GM12878 (cell line): ENCODE data around the gene CACNA1B. TPM values are rescaled to one million over a fixed set of nuclear protein-coding genes. Genes with fewer than 3 reads are reported as not detected.

Source experiments
- ATAC-seq: fragments of 200-7000 bp; cut with Tn5 transposase; 3 replicates; pipeline ENCODE4 v1.9.1; 2020; ENCODE audit warnings: mild to moderate bottlenecking, moderate library complexity
- BruUV-seq: library from RNA; stranded (reverse); fragments of 400-500 nt; replicated peaks from 2 replicates; lab custom pipeline; 2021; lab: Mats Ljungman, UMichigan
- CTCF ChIA-PET: fragments of 300-600 bp; sonication (Branson Sonifier 250); formaldehyde crosslinking; extraction: SDS; loops from one replicate; lab custom pipeline; 2021; ENCODE audit warnings: inconsistent platforms; lab: Yijun Ruan, JAX
- POLR2A ChIA-PET: fragments of 350-600 bp; formaldehyde crosslinking; extraction: SDS; loops from one replicate; lab custom pipeline; 2021; ENCODE audit warnings: inconsistent platforms; lab: Charles Lee
- RAD21 ChIA-PET: fragments of 300-600 bp; sonication (Branson Sonifier 250); formaldehyde crosslinking; loops from one replicate; lab custom pipeline; 2023; ENCODE audit warnings: antibody characterized with exemption; ENCODE audit not compliant: unreplicated experiment; lab: Charles Lee
- SMC1A ChIA-PET: fragments of 300-600 bp; sonication (Branson Sonifier 250); formaldehyde crosslinking; loops from one replicate; lab custom pipeline; 2023; ENCODE audit not compliant: unreplicated experiment, uncharacterized antibody; lab: Charles Lee
- DNase-seq: peaks from one replicate; pipeline ENCODE4 v3.0.0-alpha.2; 2011; ENCODE audit warnings: low read depth, low spot score
- FAIRE-seq: peaks from 3 replicates; lab custom pipeline; 2011; peaks lifted over from hg19 to GRCh38; lab: Jason Lieb, UNC
- H2AFZ ChIP-seq: 2 replicates; pipeline ENCODE4 v1.6.0; 2011; ENCODE audit warnings: low read depth, low read length, control low read depth; ENCODE audit not compliant: control insufficient read depth
- H3K27ac ChIP-seq: 2 replicates; pipeline ENCODE4 v1.5.1; 2011; ENCODE audit warnings: control low read depth; ENCODE audit not compliant: control insufficient read depth, insufficient read depth
- H3K27me3 ChIP-seq, 2 experiments: replicated peaks in 1 of 2; 2 replicates each; pipeline versions ENCODE4 v1.6.0 to v1.6.1; 2011; ENCODE audit warnings: low read length in 1 of 2; ENCODE audit not compliant: control insufficient read depth in 2 of 2, insufficient read depth in 2 of 2
- H3K36me3 ChIP-seq, 2 experiments: 2 replicates each; pipeline ENCODE4 v1.5.1; 2011; ENCODE audit warnings: low read length in 1 of 2; ENCODE audit not compliant: control insufficient read depth in 2 of 2, insufficient read depth in 2 of 2
- H3K4me1 ChIP-seq: 2 replicates; pipeline ENCODE4 v1.6.1; 2011; ENCODE audit warnings: mild to moderate bottlenecking, low read length, moderate library complexity, mixed read lengths; ENCODE audit not compliant: control insufficient read depth, insufficient read depth
- H3K4me2 ChIP-seq: 2 replicates; pipeline ENCODE4 v1.6.0; 2011; ENCODE audit warnings: control low read depth; ENCODE audit not compliant: control insufficient read depth, insufficient read depth
- H3K4me3 ChIP-seq: fragments of 200-600 bp; sonication (generic); 2 replicates; pipeline ENCODE4 v1.5.1; 2016
- H3K79me2 ChIP-seq: 2 replicates; pipeline ENCODE4 v1.6.0; 2011; ENCODE audit warnings: low read length; ENCODE audit not compliant: control insufficient read depth, insufficient read depth
- H3K9ac ChIP-seq: 2 replicates; pipeline ENCODE4 v1.8.0; 2011; ENCODE audit warnings: low read length, control low read depth, mixed read lengths; ENCODE audit not compliant: control insufficient read depth, insufficient read depth
- H3K9me3 ChIP-seq: replicated peaks from 3 replicates; pipeline ENCODE4 v1.5.1; 2011; ENCODE audit warnings: mild to moderate bottlenecking, low read length; ENCODE audit not compliant: control insufficient read depth, insufficient read depth
- H4K20me1 ChIP-seq: 2 replicates; pipeline ENCODE4 v1.6.0; 2011; ENCODE audit not compliant: control insufficient read depth, insufficient read depth
- CBX5 ChIP-seq: sonication (generic); IDR thresholded peaks from 2 replicates; pipeline ENCODE4 v1.6.1; 2016; ENCODE audit warnings: low read depth, moderate library complexity, mild to moderate bottlenecking, inconsistent platforms
- CEBPB ChIP-seq, 2 experiments: fragments of 150-350 bp in 1 of 2; IDR thresholded peaks; 2 replicates each; pipeline ENCODE4 v1.6.1; 2012 to 2014; ENCODE audit warnings: low read depth in 2 of 2, low read length in 2 of 2, borderline replicate concordance in 1 of 2, inconsistent platforms in 1 of 2
- RAD51 ChIP-seq: fragments of 450-650 bp; IDR thresholded peaks from 2 replicates; pipeline ENCODE4 v1.6.1; 2016; ENCODE audit warnings: moderate library complexity, mild to moderate bottlenecking, inconsistent platforms
- WGBS: methylation state at CpG from one replicate; pipeline ENCODE4 v1.1.6; 2016; ENCODE audit warnings: low lambda C conversion rate; ENCODE audit not compliant: insufficient replicate concordance, insufficient coverage; ENCODE audit errors: missing lambda C conversion rate; 5-methylcytosine and 5-hydroxymethylcytosine counted together
- in situ Hi-C: fragments of 300-500 bp; cut with MboI; formaldehyde crosslinking; loops from 9 replicates; pipeline ENCODE4 v1.14.3; 2018; ENCODE audit warnings: mixed read lengths
- intact Hi-C: fragments of 100-400 bp; cut with micrococcal nuclease; formaldehyde crosslinking; loops from one replicate; pipeline ENCODE4 v1.14.2; 2022; ENCODE audit not compliant: unreplicated experiment
- polyA plus RNA-seq, 11 experiments: library from polyadenylated mRNA; depleted of rRNA in 4 of 11; unstranded in 6 of 11; stranded (reverse) in 5 of 11; fragments of >200 nt; fragmentation: Nextera tagmentation in 4 of 11; fragmentation: Illumina TruSeq in 1 of 11; extraction: Ambion mirVana in 4 of 11; extraction: Trizol in 1 of 11; gene quantifications; 1 replicate in 1 of 11; 2 replicates in 10 of 11; pipeline versions ENCODE4 v1.2.1 to v1.2.3, GENCODE V29; 2011 to 2016; ENCODE audit warnings: inconsistent platforms in 2 of 11, missing spikeins in 2 of 11, low read depth in 1 of 11
- total RNA-seq, 4 experiments: library from RNA; depleted of rRNA in 3 of 4; stranded (reverse); fragments of >200 nt in 3 of 4; fragmentation: Illumina TruSeq in 1 of 4; extraction: Trizol in 1 of 4; gene quantifications; 2 replicates each; pipeline versions ENCODE4 v1.2.1 to v1.2.3, GENCODE V29; 2013 to 2021
- TF ChIP-seq, protein P1 (sequence below), 3 experiments: IDR thresholded peaks in 2 of 3; conservative IDR thresholded peaks in 1 of 3; 2 replicates each; pipeline ENCODE4 v1.5.1; 2011; ENCODE audit warnings: low read depth in 3 of 3, low read length in 3 of 3, mild to moderate bottlenecking in 3 of 3, control low read depth in 2 of 3, moderate library complexity in 2 of 3, inconsistent platforms in 1 of 3, mixed read lengths in 1 of 3; ENCODE audit not compliant: control insufficient read depth in 2 of 3, insufficient read depth in 1 of 3; ENCODE audit errors: extremely low read depth in 1 of 3

Gene CACNA1B
- total and polyA plus RNA-seq, 10 of the 15 experiments (the other 5 are each of a cell fraction or from before 2014, with no cell fraction given): 0.01 to 0.03 (median 0.01) TPM; not detected in 7

DNA sequence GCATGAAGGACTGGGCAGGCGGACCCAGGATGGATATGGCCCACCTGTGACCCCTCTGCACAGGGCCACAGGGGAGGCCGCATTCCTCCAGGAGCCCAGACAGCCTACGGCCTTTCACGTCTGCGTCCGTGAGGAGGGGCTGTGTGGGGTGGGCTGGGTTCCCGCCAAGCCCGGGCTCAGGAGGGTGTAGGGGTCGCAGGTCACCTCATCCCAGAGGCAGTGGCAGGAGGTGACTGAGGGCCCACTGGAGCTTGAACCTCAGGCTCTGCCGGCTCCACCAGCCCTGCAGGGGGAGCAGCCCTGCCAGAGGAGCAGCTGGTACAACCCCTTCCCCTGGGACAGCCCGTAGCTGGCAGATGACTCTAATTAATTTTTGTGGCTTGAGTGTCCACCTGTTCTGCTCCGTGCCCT, 40.7 kb upstream of the CACNA1B start:
- Histone ChIP-seq H3K27ac (no peak overlapping the region), H3K9me3 (no peaks in the 10 kb centered on the region; the same call in 2 of the 3 replicates), H4K20me1 (no peaks in the 10 kb centered on the region), H3K79me2 (no peaks in the 10 kb centered on the region), H3K9ac (no peak overlapping the region), H2AFZ (no peak overlapping the region), H3K4me3 (no peak overlapping the region), H3K4me1 (no peaks in the 10 kb centered on the region; the same call in 1 of the 2 replicates), H3K36me3 (peaks cover 10 to 42% of the 10 kb centered on the region in 2 experiments), H3K27me3 (no peaks in the 10 kb centered on the region), H3K4me2 (no peak overlapping the region)
- ATAC-seq: peak; percentile 23; the same call in 2 of the 3 replicates
- TF ChIP-seq RAD51 (no peak), CBX5 (no peak), CEBPB (IDR thresholded peaks at IDR 0.05; ENCODE audit: borderline replicate concordance in 1 of 2, low read depth in 2 of 2, low read length in 2 of 2) (peak in 1 of 2 experiments; percentile 60; a peak in 2 of 4 replicates)
- TF ChIP-seq, protein P1, sequence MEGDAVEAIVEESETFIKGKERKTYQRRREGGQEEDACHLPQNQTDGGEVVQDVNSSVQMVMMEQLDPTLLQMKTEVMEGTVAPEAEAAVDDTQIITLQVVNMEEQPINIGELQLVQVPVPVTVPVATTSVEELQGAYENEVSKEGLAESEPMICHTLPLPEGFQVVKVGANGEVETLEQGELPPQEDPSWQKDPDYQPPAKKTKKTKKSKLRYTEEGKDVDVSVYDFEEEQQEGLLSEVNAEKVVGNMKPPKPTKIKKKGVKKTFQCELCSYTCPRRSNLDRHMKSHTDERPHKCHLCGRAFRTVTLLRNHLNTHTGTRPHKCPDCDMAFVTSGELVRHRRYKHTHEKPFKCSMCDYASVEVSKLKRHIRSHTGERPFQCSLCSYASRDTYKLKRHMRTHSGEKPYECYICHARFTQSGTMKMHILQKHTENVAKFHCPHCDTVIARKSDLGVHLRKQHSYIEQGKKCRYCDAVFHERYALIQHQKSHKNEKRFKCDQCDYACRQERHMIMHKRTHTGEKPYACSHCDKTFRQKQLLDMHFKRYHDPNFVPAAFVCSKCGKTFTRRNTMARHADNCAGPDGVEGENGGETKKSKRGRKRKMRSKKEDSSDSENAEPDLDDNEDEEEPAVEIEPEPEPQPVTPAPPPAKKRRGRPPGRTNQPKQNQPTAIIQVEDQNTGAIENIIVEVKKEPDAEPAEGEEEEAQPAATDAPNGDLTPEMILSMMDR (IDR thresholded peaks at IDR 0.05 in 2 of 3, conservative IDR thresholded peaks at IDR 0.05 in 1 of 3; ENCODE audit: control insufficient read depth in 2 of 3, extremely low read depth in 1 of 3, insufficient read depth in 1 of 3, low read depth in 3 of 3, low read length in 3 of 3): 0 out of 6 replicates have a peak, but pooled peaks of 1 of the 3 experiments have one; percentile 5
- in situ Hi-C loops (no loop called here), intact Hi-C loops (no loop called here)
- no peak for DNase-seq
- BruUV-seq: no TSS peak
- WGBS: 85% methylated on average over 12 of the region's 12 CpGs
- ChIA-PET SMC1A (no interaction called here), RAD21 (no interaction called here), CTCF (no interaction called here), POLR2A (no interaction called here)
- no peak for FAIRE-seq
